Epithelial cell of proximal tubule (primary cell): Measurements from ENCODE around the gene MLLT1. TPM values are rescaled to one million over a fixed set of nuclear protein-coding genes. Genes with fewer than 3 reads are reported as not detected.

Source experiments
- DNase-seq: peaks from one replicate; pipeline ENCODE4 v3.0.0-alpha.2; 2011; ENCODE audit warnings: low read depth
- H3K4me3 ChIP-seq: 2 replicates; pipeline ENCODE4 v1.5.1; 2011; ENCODE audit warnings: low read depth, mild to moderate bottlenecking, low read length
- total RNA-seq: library from RNA; depleted of rRNA; stranded (reverse); fragments of >200 nt; gene quantifications from 2 replicates; pipeline ENCODE4 v1.2.3, GENCODE V29; 2015
- TF ChIP-seq, protein P1 (sequence below): conservative IDR thresholded peaks from 2 replicates; pipeline ENCODE4 v1.5.1; 2012; ENCODE audit warnings: low read depth, mild to moderate bottlenecking, low read length

The MLLT1 gene
- total RNA-seq, 1 donor from 2014 or later, result 15.2 TPM

DNA sequence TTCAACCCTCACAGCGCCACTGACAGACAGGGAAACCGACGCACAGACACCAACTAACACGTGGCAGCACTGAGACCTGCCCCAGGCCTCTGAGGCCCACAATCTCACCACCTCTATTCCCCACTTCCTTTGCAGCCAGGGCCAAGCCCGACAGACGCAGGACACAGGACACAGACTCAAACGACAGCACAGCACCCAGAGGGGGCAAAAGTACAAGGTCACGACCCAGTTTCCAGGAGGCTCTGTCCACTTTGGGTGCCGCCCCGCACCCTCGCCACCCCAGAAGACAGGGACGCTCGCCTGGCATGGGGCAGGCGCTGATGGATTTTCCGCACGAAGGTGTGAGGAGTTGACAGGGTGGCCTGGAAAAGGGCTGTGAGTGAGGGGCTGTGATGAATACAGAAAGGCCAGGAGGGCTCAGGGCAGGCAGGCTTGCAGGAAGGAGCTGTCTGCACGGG is 48.8 kb downstream of the MLLT1 start:
- H3K4me3 ChIP-seq, result no peak overlapping the region
- no peak for DNase-seq
- TF ChIP-seq, protein P1, sequence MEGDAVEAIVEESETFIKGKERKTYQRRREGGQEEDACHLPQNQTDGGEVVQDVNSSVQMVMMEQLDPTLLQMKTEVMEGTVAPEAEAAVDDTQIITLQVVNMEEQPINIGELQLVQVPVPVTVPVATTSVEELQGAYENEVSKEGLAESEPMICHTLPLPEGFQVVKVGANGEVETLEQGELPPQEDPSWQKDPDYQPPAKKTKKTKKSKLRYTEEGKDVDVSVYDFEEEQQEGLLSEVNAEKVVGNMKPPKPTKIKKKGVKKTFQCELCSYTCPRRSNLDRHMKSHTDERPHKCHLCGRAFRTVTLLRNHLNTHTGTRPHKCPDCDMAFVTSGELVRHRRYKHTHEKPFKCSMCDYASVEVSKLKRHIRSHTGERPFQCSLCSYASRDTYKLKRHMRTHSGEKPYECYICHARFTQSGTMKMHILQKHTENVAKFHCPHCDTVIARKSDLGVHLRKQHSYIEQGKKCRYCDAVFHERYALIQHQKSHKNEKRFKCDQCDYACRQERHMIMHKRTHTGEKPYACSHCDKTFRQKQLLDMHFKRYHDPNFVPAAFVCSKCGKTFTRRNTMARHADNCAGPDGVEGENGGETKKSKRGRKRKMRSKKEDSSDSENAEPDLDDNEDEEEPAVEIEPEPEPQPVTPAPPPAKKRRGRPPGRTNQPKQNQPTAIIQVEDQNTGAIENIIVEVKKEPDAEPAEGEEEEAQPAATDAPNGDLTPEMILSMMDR, result no peak

DNA sequence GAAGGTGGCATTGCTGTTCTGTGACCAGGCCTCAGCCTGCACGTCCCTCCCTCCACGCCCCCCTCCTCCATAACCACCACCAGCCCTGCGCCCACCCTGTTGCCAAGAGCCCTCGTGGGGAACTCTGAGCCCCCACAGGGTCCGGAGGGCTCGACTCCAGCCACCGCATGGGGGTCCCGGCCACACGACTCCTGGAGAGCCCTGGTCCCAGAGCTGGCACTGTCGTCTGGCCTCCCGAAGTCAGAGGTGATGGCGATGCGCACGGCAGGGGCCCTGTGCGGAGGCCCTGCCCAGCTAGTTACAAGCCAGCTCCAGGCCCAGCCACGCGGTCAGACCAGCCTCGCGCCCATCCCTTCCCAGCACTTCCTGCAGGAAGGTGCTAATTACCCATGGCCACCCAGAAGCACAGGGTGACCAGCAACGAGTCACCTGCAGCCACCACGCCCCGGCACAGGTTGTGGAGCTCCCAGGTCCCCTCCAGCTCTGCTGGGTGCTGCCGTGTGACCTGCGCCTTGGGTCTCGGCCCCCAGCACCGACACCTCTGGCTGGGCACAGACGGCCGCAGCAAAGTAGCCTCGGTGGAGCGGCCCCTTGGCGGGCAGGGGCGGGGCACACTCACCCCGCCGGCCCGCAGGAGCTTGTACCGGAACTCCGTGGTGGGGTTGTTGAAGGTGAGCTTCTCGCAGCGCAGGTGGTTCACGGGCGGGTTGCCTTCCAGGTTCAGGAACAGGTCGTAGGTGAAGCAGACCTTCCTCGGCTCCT is 49.6 kb downstream of the MLLT1 start:
- H3K4me3 ChIP-seq, result no peak overlapping the region
- DNase-seq, result no peak
- TF ChIP-seq, protein P1, result no peak

DNA sequence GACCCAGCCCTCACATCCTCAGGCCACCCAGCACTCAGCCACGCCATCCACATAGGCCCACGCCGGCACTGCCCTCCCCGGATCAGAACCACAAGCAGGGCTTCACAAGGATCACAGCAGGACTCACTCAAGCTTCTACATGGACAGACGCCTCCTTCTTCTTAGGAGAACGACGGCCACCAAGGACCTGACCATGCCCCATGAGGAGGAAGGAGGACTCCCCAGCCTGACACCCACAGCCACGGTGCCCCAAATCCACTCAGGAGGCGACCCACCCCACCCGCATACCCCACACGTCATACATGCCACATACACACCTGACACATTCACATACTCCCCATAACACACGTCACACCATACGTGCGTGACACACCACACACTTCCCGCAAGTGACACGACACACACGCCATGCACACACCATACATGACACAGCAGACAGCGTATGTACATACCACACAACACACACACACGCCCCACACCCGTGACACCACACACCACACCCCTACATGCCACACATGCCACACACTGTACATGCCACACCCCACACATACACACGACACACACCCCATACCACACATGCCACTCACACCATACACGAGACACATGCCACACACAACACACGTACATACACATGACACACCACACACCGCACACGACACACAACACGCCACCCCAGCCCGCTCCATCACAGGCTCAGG is 50.4 kb downstream of the MLLT1 start:
- TF ChIP-seq, protein P1, result no peak
- DNase-seq, result no peak
- H3K4me3 ChIP-seq, result no peak overlapping the region

DNA sequence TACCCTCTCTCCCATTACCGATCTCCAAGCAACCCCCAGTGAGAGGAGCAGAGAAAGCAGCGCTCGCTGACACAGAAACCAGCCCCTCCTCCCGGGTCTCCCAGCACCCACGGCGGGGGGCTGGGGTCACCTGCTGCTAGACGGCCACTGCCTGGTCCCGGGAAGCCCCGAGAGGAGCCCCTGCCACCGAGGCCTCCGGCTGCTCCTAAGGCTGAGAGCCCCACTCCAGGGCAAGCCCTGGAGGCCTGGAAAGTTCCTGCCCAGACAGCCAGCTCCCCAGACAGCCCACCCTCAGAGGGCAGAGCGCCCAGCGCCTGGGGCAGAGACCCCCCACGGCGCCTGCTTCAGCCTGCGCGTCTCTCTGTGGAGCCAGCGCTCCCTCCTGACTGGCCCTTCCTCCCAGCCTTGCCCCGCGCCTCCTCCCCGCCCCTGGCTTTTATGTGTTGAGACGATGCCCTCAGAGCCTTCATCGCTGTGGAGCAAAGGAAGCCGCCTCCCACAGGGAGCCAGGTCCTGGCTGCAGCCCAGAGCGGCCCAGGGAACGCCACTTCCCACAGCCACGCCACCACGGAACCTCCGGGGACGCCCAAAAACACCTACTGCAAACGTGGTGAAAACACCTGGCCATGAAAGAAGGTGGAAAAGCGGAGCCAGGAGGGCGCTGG is 51.1 kb downstream of the MLLT1 start:
- no peak for DNase-seq
- no peak overlapping the region for H3K4me3 ChIP-seq
- TF ChIP-seq, protein P1, result no peak

DNA sequence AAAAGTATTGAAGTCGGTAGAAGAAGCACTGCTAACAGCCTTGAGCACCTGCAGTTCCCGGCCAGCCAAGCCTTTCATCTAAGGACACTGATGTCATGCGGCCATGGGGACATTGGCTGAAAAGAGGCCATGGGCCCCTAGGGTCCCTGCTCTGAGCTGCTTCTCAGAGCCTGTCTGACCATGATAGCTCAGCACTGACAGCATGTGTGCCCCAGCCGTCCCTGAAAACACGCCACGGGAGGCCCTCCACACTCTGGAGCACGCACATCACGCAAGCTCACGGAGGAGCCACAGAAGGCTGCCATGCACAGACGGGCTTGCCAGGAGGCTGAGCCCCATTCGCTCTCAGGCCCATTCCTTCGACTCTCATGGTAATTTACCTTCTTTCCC is 51.8 kb downstream of the MLLT1 start:
- DNase-seq, result no peak
- H3K4me3 ChIP-seq, result no peak overlapping the region
- TF ChIP-seq, protein P1, result no peak

DNA sequence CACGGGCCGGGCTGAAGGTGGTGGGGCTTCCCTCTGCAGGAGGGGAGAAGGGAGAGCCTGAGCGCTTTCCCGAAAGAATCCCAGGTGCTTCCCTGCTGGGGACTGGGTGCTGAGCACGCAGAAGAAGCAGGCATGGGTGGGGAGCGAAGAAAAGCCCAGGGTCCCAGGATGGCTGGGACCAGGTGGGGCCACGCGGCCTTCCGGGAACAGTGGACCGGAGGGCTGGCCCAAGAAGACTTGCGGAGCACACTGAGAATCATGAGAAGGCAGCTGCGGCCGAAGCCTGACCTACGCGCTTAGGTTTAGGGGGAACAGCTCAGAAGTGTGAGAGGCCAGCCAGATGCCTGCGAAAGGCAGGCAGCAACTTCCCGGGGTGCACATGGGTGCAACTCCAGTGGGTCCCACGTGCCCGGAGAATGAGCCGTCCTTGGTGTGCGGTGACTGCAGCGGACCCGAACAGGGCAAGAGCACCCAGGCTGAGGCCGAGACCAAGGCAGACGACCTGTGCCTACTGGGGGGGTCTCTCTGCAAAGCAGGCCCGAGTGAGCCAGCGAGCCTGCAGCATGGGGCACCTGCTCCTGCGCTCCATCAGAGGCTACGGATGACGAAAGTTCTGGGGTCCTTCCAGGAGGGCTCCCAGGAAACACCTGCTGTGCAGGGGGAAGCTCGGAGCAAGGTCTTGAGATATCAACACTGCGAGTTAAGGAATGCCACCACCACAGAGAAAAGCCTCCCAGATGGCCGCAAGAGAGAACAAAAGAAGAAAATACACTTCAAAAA is 52.4 kb downstream of the MLLT1 start:
- no peak overlapping the region for H3K4me3 ChIP-seq
- TF ChIP-seq, protein P1, result no peak
- no peak for DNase-seq
